ENCODE data around the gene MGMT.

- TF ChIP-seq CTCF (conservative IDR thresholded peaks at IDR 0.05) (no peak), EZH2 (IDR thresholded peaks at IDR 0.05; ENCODE audit: low read depth) (no peak)
Measured at GRCh38 chr10:129744134-129745111, 277.4 kb downstream of the MGMT start.

Measured in PC-9 (cell line).